Mesendoderm (in vitro differentiated cells): Measurements from ENCODE around the gene TMCC1.

Experiments
- DNase-seq: peaks from one replicate; pipeline ENCODE4 v3.0.0; 2013
- H2AK5ac ChIP-seq: 2 replicates; pipeline ENCODE4 v1.6.1; 2013; ENCODE audit warnings: low read length, inconsistent platforms
- H2BK120ac ChIP-seq: 2 replicates; pipeline ENCODE4 v1.6.1; 2013; ENCODE audit warnings: low read depth, mild to moderate bottlenecking, low read length, moderate library complexity, mixed read lengths
- H2BK15ac ChIP-seq: replicated peaks from 2 replicates; pipeline ENCODE4 v1.6.1; 2013; ENCODE audit warnings: low read depth, mild to moderate bottlenecking, moderate library complexity
- H2BK5ac ChIP-seq: 2 replicates; pipeline ENCODE4 v1.6.1; 2013; ENCODE audit warnings: low read length, inconsistent platforms
- H3K18ac ChIP-seq: 2 replicates; pipeline ENCODE4 v1.6.1; 2013; ENCODE audit warnings: mild to moderate bottlenecking, low read length, mixed read lengths
- H3K23ac ChIP-seq: one replicate; pipeline ENCODE4 v1.6.1; 2013; ENCODE audit warnings: low read length
- H3K27ac ChIP-seq: 2 replicates; pipeline ENCODE4 v1.5.1; 2013; ENCODE audit warnings: low read depth, mild to moderate bottlenecking, inconsistent platforms, low read length, moderate library complexity
- H3K27me3 ChIP-seq: 2 replicates; pipeline ENCODE4 v1.6.1; 2013; ENCODE audit warnings: low read length, control low read depth, mild to moderate bottlenecking, inconsistent platforms; ENCODE audit not compliant: insufficient read depth, poor library complexity
- H3K36me3 ChIP-seq: 2 replicates; pipeline ENCODE4 v1.6.1; 2013; ENCODE audit warnings: low read length, inconsistent platforms; ENCODE audit not compliant: control insufficient read depth, insufficient read depth
- H3K4ac ChIP-seq: one replicate; pipeline ENCODE4 v1.6.1; 2013; ENCODE audit warnings: low read depth, mild to moderate bottlenecking, low read length, moderate library complexity
- H3K4me1 ChIP-seq: 2 replicates; pipeline ENCODE4 v1.6.1; 2013; ENCODE audit warnings: low read depth, low read length, inconsistent platforms; ENCODE audit not compliant: control insufficient read depth
- H3K4me2 ChIP-seq: 2 replicates; pipeline ENCODE4 v1.6.1; 2013; ENCODE audit warnings: low read length
- H3K4me3 ChIP-seq: 2 replicates; pipeline ENCODE4 v1.5.1; 2013; ENCODE audit warnings: mild to moderate bottlenecking, low read length
- H3K56ac ChIP-seq: one replicate; pipeline ENCODE4 v1.6.1; 2013; ENCODE audit warnings: low read length
- H3K79me1 ChIP-seq: 2 replicates; pipeline ENCODE4 v1.6.1; 2013; ENCODE audit warnings: low read length, inconsistent platforms
- H3K79me2 ChIP-seq: 2 replicates; pipeline ENCODE4 v1.6.1; 2013; ENCODE audit warnings: mild to moderate bottlenecking, low read length; ENCODE audit not compliant: control insufficient read depth, insufficient read depth
- H3K9ac ChIP-seq: 2 replicates; pipeline ENCODE4 v1.6.1; 2013; ENCODE audit warnings: low read length, inconsistent platforms
- H4K5ac ChIP-seq: one replicate; pipeline ENCODE4 v1.6.1; 2013; ENCODE audit warnings: low read length
- H4K8ac ChIP-seq: one replicate; pipeline ENCODE4 v1.6.1; 2013; ENCODE audit warnings: low read depth, mild to moderate bottlenecking, control low read depth, low read length, moderate library complexity
- WGBS: extraction: QIAGEN DNeasy Blood & Tissue Kit; methylation state at CpG from one replicate; pipeline ENCODE4 v1.1.7; 2013; ENCODE audit warnings: low lambda C conversion rate, missing lambda C conversion rate; ENCODE audit not compliant: insufficient coverage; ENCODE audit errors: extremely low coverage; 5-methylcytosine and 5-hydroxymethylcytosine counted together

The TMCC1 gene

GRCh38 chr3:129795186-129796010 is 98.1 kb downstream of the TMCC1 start:
- Histone ChIP-seq H3K18ac (no peak overlapping the region), H3K9ac (no peak overlapping the region), H3K4me2 (no peak overlapping the region), H3K27me3 (no peaks in the 10 kb centered on the region), H3K36me3 (no peaks in the 10 kb centered on the region), H2BK120ac (no peak overlapping the region), H2AK5ac (no peak overlapping the region), H4K8ac (no peak overlapping the region), H3K79me2 (no peaks in the 10 kb centered on the region), H3K4ac (no peak overlapping the region), H3K27ac (no peak overlapping the region), H3K4me1 (peaks cover 5% of the 10 kb centered on the region), H3K4me3 (no peak overlapping the region), H2BK5ac (no peak overlapping the region), H2BK15ac (no peak overlapping the region), H3K79me1 (no peaks in the 10 kb centered on the region), H4K5ac (no peak overlapping the region), H3K56ac (no peak overlapping the region), H3K23ac (no peak overlapping the region)
- no CpG with 5 or more reads among the region's 6 CpGs for WGBS
- DNase-seq: peak; percentile 41

DNA sequence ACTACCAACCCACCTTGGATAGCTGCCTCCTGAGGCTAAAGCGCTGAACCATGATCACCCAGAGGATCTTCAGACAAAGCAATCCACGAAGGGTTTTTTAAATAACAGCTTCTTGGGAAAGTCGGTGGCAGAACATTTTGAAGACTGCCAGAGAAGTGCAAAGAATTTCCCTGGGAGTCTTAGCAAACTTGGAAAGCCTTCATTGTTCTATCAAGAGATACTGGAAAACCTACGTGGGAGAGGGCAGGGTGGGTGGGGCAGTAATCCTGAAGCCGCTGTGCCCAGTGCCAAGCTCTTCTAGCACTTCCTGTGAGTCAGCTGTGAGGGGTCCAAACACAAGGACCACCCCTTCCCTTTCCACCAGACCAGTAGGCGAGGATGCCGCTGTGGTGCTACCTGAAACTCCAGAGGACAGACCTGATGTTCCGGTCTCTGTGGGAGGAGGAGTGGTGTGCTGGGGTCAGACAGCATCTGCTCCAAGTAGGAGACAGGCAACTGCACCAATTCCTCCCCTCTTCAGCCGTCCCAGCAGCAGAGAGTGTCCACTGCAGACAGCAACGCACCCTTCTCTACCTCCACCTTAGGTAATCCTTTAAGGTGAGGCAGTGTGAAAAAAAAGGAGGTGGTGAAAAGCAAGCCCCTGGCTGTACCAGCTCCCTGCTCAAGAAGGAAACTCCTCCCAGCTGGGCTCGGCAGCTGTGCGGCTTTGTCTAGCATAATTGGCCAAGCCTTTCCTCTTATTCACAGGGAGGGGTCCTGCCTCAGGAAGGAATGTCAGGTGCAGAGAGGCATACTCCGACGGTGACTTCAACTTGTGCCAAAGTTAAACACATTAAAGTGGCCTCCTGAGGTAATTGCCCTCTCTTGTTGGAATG is 99.0 kb downstream of the TMCC1 start:
- Histone ChIP-seq H2BK5ac (no peak overlapping the region), H2AK5ac (no peak overlapping the region), H3K4me1 (peaks cover 5% of the 10 kb centered on the region), H3K9ac (peak overlapping the region; percentile 41), H3K79me1 (no peaks in the 10 kb centered on the region), H4K8ac (no peak overlapping the region), H3K79me2 (no peaks in the 10 kb centered on the region), H3K27ac (peak overlapping the region; percentile 34), H4K5ac (no peak overlapping the region), H2BK15ac (no peak overlapping the region), H2BK120ac (no peak overlapping the region), H3K36me3 (no peaks in the 10 kb centered on the region), H3K4me2 (peak overlapping the region; percentile 11), H3K56ac (peak overlapping the region; percentile 19), H3K18ac (no peak overlapping the region), H3K27me3 (no peaks in the 10 kb centered on the region), H3K4me3 (no peak overlapping the region), H3K23ac (no peak overlapping the region), H3K4ac (no peak overlapping the region)
- no CpG with 5 or more reads among the region's 14 CpGs for WGBS
- peak; percentile 94 for DNase-seq

DNA sequence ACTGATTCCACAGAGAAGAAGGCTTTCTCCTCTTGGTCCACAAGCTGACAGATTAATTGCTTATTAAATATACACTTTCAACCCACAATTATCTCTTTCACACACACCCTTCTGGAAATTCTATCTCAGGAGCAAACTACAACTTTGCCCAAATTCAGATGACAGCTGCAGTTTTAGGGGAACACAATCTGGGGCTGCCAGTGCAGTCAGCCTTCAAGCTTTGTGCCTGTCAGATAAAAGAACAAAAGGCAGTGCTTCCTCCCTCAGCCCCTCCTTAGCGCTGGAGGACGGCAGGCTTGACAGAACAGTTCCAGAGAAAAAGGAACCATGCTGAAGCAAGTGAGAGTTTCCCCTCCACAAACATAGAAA is 99.6 kb downstream of the TMCC1 start:
- H3K18ac ChIP-seq: no peak overlapping the region
- no peak overlapping the region for H3K4me3 ChIP-seq
- no peak overlapping the region for H3K23ac ChIP-seq
- H3K4me2 ChIP-seq: peak overlapping the region; percentile 4
- no peaks in the 10 kb centered on the region for H3K27me3 ChIP-seq
- H2BK120ac ChIP-seq: no peak overlapping the region
- no peak overlapping the region for H2AK5ac ChIP-seq
- H2BK15ac ChIP-seq: no peak overlapping the region
- H3K79me1 ChIP-seq: no peaks in the 10 kb centered on the region
- peak overlapping the region; percentile 4 for H3K56ac ChIP-seq
- no peak overlapping the region for H3K4ac ChIP-seq
- H3K79me2 ChIP-seq: no peaks in the 10 kb centered on the region
- peaks cover 5% of the 10 kb centered on the region for H3K4me1 ChIP-seq
- no CpG with 5 or more reads among the region's 2 CpGs for WGBS
- H4K5ac ChIP-seq: no peak overlapping the region
- no peaks in the 10 kb centered on the region for H3K36me3 ChIP-seq
- peak overlapping the region; percentile 4 for H3K27ac ChIP-seq
- no peak overlapping the region for H2BK5ac ChIP-seq
- H3K9ac ChIP-seq: peak overlapping the region; percentile 41
- H4K8ac ChIP-seq: no peak overlapping the region
- peak; percentile 61 for DNase-seq

GRCh38 chr3:129793319-129793718 is 100.2 kb downstream of the TMCC1 start:
- Histone ChIP-seq H3K79me2 (no peaks in the 10 kb centered on the region), H4K5ac (no peak overlapping the region), H3K9ac (no peak overlapping the region), H3K27me3 (no peaks in the 10 kb centered on the region), H3K4me3 (no peak overlapping the region), H3K27ac (no peak overlapping the region), H3K4ac (no peak overlapping the region), H4K8ac (no peak overlapping the region), H3K56ac (no peak overlapping the region), H3K18ac (no peak overlapping the region), H2BK5ac (no peak overlapping the region), H3K23ac (no peak overlapping the region), H2BK15ac (no peak overlapping the region), H2AK5ac (no peak overlapping the region), H3K4me1 (peaks cover 5% of the 10 kb centered on the region), H3K79me1 (no peaks in the 10 kb centered on the region), H3K4me2 (no peak overlapping the region), H3K36me3 (no peaks in the 10 kb centered on the region), H2BK120ac (no peak overlapping the region)
- no CpG with 5 or more reads among the region's 1 CpG for WGBS
- DNase-seq: no peak

DNA sequence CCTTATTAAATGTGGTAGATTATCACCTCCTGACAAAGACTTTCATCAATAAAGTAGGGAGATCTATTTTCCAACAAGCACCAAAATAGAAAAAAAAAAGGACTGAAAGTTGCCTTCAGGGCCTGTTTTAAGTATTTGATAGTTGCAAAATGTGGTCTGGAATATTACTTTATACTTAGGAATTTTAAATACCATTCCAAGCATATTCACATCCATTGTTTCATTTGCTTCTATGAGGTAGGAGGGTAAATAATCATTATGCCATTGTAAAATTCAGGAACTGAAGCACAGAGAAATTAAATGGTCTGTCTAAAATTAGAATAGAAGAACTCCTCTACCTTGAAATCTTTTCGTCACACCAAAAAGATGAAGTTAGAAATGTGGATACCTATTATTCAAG is 110.0 kb downstream of the TMCC1 start:
- Histone ChIP-seq H3K27me3 (no peaks in the 10 kb centered on the region), H4K5ac (no peak overlapping the region), H3K23ac (no peak overlapping the region), H3K4me3 (no peak overlapping the region), H3K27ac (no peak overlapping the region), H2BK120ac (no peak overlapping the region), H3K4me1 (no peaks in the 10 kb centered on the region), H4K8ac (no peak overlapping the region), H3K18ac (no peak overlapping the region), H2AK5ac (no peak overlapping the region), H3K4ac (no peak overlapping the region), H3K4me2 (no peak overlapping the region), H2BK5ac (no peak overlapping the region), H3K79me2 (no peaks in the 10 kb centered on the region), H3K79me1 (no peaks in the 10 kb centered on the region), H3K9ac (no peak overlapping the region), H3K36me3 (no peaks in the 10 kb centered on the region), H2BK15ac (no peak overlapping the region), H3K56ac (no peak overlapping the region)
- no peak for DNase-seq
- no CpG with 5 or more reads among the region's 1 CpG for WGBS
